ENCODE results near the gene DNMT3A. TPM values are rescaled to one million over a fixed set of nuclear protein-coding genes. Genes with fewer than 3 reads are reported as not detected.

The DNMT3A gene
- total and polyA plus RNA-seq, 8 donors, result 3.4 to 47.4 (median 15.8) TPM

- no peak overlapping the region for H3K27ac ChIP-seq
- H3K36me3 ChIP-seq, result no peaks in the 10 kb centered on the region
- no peaks in the 10 kb centered on the region for H3K27me3 ChIP-seq
- intact Hi-C loops (cut with DNase I; ENCODE audit: low total_unique reads), result no loop called here
- no peaks in the 10 kb centered on the region for H3K4me1 ChIP-seq
- no peaks in the 10 kb centered on the region for H3K9me3 ChIP-seq
- no peak for TF ChIP-seq EP300 (IDR thresholded peaks at IDR 0.05)
- TF ChIP-seq CTCF (IDR thresholded peaks at IDR 0.05), result no peak
- no peak for TF ChIP-seq POLR2AphosphoS5 (IDR thresholded peaks at IDR 0.05)
- no peak for TF ChIP-seq POLR2A (IDR thresholded peaks at IDR 0.05)
- 52 to 65% (median 58%) methylated on average over 11 of the region's 11 CpGs for WGBS, 5 donors
- H3K4me3 ChIP-seq, result no peak overlapping the region
- peak in 1 of 2 donors; percentile 40 for DNase-seq
These were observed 153.9 kb downstream of the DNMT3A start for GRCh38 chr2:25187729-25188350.

DNA sequence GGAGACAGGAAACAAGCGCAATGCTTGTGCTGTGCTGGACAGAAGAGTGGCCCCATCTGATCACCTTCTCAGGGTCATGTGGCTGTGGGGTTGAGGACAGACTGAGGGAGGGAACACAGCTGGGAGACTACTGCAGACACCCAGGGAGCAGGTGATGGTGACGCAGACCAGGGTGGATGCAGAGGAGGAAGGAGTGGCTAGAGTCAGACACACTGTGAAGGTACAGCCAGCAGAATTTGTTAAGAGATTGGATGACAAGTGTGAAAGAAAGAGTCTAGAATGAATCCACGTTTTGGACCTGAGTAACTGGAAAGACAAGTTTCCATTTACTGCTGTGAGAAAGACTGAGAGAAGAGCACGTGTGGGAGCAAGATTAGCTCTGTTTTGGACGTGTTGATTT lies 157.5 kb downstream of the DNMT3A start:
- intact Hi-C loops (cut with DNase I; ENCODE audit: low total_unique reads), result no loop called here
- Histone ChIP-seq H3K4me3 (no peak overlapping the region), H3K9me3 (peaks cover 0 to 10% (median 9%) of the 10 kb centered on the region in 4 donors), H3K27me3 (peaks cover 0 to 6% (median 0%) of the 10 kb centered on the region in 3 donors), H3K4me1 (no peaks in the 10 kb centered on the region), H3K27ac (no peak overlapping the region), H3K36me3 (no peaks in the 10 kb centered on the region)
- WGBS, 5 donors, result 46 to 57% (median 49%) methylated on average over 5 of the region's 5 CpGs
- DNase-seq, result peak in 1 of 2 donors; percentile 63
- TF ChIP-seq POLR2AphosphoS5 (IDR thresholded peaks at IDR 0.05) (no peak), CTCF (IDR thresholded peaks at IDR 0.05) (no peak), POLR2A (IDR thresholded peaks at IDR 0.05) (no peak), EP300 (IDR thresholded peaks at IDR 0.05) (no peak)

- no peaks in the 10 kb centered on the region for H3K4me1 ChIP-seq
- intact Hi-C loops (cut with DNase I; ENCODE audit: low total_unique reads), result no loop called here
- H3K9me3 ChIP-seq, result peaks cover 0 to 10% (median 9%) of the 10 kb centered on the region in 4 donors
- H3K27ac ChIP-seq, result no peak overlapping the region
- no peak for DNase-seq
- no peak for TF ChIP-seq EP300 (IDR thresholded peaks at IDR 0.05)
- TF ChIP-seq POLR2AphosphoS5 (IDR thresholded peaks at IDR 0.05), result no peak
- no peak for TF ChIP-seq CTCF (IDR thresholded peaks at IDR 0.05)
- TF ChIP-seq POLR2A (IDR thresholded peaks at IDR 0.05), result no peak
- no peak overlapping the region for H3K4me3 ChIP-seq
- 83 to 88% (median 85%) methylated on average over 9 to 10 of the region's 10 CpGs for WGBS, 5 donors
- H3K27me3 ChIP-seq, result peaks cover 0 to 28% (median 6%) of the 10 kb centered on the region in 3 donors
- H3K36me3 ChIP-seq, result no peaks in the 10 kb centered on the region
These were observed 162.7 kb downstream of the DNMT3A start for GRCh38 chr2:25178976-25179375.

Small RNAs within 50 kb of the gene (small RNA-seq; reads per million reads assigned to genes)
- gene MIR1301, result 1.6 to 5.4 (median 3.1) reads per million in 4 donors

Other genes with a start within 250 kb of the DNMT3A start
- 1 to 10 TPM in 1 of 5 donors, under 1 TPM in 2, not detected in 2; 0.89 to 4.6 (median 0.92) TPM for gene POMC, start 173.3 kb downstream of the DNMT3A start, total RNA-seq
- gene POMC, start 173.3 kb downstream of the DNMT3A start, polyA plus RNA-seq, result 1 to 10 TPM; 2.9 to 3.5 (median 3.4) TPM

Data from stomach (tissue), 9 donors.